ENCODE measurements around the gene NUP210.

NUP210 gene

DNA sequence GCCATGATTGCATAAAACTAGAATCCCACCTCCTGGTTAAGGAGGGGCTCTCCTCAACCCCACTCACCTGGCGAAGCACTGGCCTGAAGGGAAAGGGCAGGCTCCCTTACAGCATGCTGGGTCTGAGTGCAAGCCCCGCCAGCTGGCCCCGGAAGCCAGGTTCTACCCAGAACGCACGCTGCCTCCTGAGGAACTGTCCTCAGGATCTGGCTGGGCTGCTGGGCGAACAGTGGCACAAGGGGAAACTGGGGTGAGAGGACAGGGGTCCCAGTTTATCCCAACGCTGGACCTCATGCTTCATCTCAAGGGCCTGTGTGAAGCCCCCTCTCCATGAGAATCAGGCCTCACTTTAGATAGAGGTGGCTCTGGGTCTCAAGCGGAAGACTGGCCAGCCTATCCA, 47.5 kb downstream of the NUP210 start:
- DNase-seq, result no peak

DNA sequence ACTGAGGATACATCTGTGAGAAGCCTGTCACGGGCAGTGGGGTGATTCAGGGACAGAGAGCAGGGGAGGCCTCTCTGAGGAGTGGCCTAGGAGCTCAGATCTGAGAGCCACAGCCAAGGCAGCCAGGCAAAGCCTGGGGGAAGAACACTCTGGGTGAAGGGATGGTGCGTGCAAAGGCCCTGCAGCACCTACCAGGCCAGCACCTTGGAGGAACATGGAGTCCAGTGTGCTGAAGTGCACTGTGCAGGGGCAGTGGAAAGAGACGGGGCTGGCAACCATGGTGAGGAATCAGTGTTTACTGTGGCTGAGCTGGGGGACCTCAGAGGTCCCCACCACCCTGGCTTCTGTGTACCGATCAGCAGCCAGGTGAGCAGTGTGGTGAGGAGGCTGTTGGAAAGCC, 48.0 kb downstream of the NUP210 start:
- DNase-seq, result no peak

DNA sequence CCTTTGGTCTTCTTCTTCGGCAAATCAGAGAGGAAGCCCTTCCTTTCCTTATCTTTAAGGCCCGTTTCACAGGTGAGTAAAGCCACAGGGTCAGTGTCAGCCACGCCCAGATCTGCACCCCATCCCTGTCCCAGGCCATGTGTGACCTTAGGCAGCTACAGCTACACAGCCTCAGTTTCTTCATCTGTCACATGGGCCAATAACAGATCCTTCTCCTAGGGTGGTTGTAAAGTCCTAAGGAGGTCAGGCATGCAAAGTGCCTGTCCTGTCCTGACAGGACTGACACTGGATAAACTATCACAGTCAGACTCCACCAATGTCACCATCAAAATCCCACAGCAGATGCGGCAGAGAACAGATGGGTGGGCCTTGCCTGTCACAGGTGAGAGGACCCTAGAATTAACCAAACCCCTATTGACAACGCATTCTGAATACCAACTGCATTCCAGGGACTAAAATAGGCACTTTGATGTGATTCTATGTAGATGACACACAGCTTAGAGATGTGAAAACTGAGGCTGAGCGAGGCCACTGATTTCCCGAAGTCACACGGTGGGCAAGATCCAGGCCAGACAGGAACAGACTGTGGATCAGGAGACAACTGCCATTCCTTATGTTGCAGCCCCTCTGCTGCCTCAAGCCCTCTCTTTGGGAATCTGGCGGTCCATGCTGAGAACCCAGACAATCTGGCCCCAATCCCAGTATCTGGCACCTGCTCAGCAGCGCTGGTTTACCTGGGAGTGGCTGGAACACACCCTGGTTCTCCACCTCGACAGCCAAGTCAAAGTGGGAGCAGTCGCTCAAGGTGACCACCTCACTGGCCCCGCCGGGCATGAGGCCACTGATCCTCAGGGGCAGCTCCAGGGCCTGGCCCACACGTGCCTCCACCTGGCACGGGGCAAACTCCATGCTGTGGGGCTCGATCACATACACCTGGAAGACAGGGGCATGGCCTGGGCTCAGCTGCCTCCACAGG, 48.7 kb downstream of the NUP210 start:
- no peak for DNase-seq

DNA sequence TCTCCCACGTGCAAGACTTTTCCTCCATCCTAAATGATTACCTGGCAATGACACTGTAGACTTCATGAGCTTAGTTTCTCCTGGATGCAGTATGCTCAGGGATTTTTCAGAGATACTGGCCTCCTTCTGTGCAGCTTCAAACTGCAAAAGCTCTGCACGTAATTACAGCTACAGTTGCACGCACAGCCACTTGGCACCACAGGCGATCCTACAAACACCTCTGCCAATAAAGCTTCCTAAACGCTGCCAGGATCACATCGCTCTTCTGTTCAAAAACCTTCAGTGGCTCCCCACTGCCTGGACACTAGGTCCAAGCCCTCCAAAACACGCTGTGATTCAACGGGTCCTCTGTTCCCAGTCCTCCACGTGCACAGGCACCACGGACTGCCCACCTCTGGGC, 49.5 kb downstream of the NUP210 start:
- no peak for DNase-seq

DNA sequence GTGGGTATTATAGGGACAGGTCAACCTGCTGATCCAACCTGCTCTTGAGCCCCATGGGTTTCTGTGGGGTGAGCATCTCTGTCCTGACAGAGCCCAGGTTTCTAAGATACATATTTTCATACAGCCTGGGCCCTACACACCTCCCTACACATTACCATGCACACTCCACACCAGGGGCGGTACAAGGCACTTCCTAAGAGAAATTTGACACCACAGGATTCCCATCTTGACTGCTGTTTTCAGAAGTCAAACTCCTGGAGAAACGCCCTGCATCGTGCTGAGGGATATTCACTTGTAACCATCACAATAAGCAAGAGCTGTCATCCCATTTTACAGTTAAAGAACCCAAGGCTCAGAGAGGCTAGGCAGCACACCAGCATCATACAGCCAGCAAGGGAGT, 50.1 kb downstream of the NUP210 start:
- DNase-seq, result no peak

DNA sequence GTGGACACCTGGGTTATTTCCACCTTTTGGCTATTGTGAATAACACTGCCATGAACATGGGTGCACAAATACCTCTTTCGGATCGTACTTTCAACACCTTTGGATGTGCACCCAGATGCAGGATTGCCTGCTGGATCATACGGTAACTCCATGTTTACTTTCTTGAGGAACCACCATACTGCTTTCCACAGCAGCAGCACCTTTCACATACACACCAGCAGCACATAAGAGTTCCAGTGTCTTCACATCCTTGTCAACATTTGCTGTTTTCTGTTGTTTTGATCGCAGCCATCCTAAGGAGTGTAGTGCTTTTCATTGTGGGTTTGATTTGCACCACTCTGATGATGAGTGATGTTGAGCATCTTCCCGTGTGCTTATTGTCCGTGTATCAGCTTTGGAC, 51.3 kb downstream of the NUP210 start:
- DNase-seq, result no peak

DNA sequence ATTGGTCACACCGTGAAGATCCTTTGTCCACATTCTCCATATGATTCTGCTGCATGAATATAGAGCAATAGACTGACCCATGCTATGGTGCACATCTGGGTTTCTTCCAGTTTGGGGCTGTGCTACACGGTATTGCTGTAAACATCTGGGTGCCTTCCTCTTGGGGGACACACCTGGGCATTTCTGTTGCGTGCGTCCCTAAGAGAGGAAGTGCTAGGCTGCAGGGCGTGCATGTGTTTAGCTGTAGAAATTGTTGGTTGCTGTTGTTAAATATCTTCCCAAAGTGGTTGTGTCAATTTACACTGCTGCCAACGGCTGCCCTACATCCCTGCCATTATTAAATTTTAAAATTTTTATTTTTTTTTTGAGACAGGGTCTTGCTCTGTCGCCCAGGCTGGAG, 52.4 kb downstream of the NUP210 start:
- DNase-seq, result no peak

DNA sequence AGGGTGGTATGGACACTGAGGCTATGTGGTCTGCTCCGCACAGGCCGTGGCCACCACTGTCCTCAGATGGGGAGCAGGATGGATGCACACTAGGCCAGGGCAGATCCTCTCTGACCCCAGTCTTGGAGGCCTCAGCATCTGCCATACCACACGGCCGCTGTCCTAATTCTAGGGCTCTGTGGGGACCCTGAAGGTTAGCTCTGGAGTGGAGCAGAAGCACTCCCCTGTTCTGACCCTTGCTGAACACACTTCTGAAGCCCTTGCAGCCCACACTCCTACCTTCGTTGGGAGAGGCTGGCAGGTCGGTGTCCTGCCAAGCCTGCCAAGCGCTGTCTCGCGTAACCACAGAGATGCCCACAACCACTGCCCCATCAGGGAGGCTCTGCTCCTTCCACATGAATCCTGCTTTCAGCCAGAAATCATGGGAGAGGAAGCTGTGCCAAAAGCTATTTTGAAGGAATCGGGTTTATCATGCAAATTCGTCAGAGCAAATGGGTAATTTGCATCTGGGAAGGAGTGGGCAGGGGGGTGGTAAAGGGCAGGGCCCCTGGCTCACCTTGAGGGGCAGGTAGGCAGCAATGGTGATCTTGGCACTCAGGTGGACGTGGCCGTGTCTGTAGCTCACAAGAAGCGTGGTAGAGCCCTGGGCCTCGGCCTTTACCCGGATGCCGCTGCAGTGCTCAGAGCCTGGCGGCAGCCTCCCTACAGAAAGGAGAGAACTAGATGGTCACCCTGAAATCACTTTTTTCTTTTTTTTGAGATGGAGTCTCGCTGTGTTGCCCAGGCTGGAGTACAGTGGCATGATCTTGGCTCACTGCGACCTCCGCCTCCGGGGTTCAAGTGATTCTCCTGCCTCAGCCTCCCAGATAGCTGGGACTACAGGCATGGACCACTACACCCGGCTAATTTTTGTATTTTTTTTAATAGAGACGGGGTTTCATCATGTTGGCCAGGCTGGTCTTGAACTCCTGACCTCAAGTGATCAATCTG, 54.4 kb downstream of the NUP210 start:
- no peak for DNase-seq

DNA sequence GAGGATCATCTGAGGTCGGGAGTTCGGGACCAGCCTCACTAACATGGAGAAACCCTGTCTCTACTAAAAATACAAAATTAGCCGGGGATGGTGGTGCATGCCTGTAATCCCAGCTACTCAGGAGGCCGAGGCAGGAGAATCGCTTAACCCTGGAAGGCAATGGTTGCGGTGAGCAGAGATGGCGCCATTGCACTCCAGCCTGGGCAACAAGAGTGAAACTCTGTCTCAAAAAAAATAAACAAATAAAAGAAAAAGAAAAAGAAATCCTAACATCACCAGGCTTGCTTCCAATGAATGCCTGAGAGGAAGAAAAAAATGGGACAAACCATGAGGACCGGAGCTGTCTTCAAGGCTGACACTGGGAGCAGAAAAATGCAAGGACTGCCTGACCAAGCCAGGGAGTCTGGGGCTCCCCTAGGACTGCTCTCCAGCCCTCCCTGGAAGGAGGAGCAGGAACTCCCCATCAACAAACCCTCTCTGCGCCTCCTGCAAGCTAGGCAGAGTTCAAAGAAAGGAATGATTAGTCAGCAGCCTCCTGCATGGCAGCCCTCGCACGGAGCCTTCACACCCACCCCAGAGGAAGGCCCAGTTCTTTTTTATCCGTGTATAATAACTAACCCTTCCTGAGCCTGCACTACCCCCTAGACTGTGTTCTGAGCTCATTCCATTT, 55.4 kb downstream of the NUP210 start:
- no peak for DNase-seq

DNA sequence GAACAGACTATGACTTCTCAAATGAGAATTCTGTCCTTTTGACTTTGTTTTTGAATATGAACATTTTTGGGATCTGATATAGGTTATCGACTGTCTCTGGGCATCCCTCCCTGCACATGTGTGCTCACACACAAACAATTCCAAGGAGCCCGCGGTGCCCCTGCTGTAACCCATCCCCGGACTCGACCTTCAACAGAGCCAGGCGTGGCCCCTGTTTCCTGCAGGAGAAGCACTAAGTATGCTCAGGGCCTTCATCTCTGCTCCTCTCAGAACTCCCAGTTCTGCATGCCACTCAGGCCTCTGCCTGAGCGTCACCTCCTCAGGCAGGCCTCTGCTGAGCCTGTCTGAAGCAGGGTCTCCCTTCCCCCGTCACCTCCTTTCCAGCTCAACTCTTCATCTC, 57.6 kb downstream of the NUP210 start:
- no peak for DNase-seq

DNA sequence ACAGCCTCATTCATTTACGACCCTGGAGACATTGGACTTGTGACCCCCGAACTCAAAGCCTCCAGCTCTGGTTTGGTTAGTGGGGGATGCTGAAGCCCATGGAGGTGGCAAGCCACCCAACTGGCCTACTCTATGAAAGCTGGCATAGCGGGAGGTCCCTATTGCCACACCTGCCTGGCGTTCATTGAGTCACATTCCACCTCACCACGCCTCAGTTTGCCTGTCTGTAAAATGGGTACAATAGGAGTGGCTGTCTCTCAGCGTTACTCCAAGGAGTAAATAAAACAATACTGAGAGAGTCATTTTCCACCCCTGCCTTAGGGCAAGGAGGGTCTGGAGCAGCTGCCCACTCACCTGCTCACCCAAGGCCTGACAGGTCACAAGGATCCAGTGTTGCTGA, 60.2 kb downstream of the NUP210 start:
- no peak for DNase-seq

DNA sequence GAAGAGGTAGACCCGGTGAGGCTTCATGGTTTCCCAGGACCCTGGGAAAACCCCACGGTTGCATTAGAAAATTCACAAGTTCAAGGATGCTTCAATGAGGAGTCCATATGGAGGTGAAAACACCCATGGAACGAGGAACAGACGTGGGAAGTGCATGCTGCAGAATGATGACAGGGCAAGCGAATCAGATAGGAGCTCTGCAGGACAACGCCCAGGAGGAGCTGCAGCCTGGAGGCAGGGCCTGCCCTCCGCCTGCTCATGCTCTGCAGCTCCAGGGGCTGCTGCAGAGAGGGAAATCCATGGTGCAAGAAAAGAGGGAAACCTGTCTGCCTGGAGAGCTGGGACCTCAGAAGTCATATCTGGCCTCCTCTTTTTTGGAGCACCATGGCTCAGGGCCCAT, 61.5 kb downstream of the NUP210 start:
- DNase-seq, result no peak

DNA sequence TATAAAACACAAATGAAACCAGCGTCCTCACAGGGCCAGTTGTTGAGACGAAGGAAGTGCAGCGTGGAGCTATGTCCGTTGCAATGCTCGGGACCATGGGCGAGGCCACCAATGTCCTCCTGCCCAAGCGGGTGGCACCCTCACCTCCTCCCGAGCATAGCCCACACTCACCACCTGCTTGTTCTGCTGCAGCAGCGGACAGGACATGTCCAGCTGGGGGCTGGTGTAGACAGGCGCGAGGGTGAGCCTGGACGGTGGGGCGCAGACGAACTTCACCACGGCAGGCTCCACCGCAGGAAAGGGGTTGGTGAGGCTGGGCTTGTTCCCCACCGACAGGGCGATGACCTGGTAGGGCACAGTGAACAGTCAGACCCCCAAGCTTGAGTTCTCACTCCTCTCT, 62.1 kb downstream of the NUP210 start:
- no peak for DNase-seq

DNA sequence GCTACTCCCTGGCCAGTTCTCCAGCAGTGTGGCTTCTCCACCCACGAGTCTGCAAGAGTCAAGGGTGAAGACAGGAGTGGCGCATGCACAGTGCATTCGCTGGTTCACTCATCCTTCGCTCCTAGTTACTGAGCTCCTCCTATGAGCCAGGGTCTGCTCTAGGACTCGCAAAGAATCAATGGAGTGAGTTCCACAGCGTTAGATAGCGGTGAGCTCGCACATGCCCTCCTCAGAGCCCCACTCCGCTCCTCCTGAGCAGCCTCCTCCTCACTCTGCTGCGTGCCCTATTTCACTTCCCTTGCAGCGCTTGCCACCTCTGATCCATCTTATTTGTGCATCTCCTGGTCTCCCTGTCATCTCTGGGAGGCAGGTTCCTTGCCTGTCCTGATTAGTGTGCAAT, 63.0 kb downstream of the NUP210 start:
- no peak for DNase-seq

DNA sequence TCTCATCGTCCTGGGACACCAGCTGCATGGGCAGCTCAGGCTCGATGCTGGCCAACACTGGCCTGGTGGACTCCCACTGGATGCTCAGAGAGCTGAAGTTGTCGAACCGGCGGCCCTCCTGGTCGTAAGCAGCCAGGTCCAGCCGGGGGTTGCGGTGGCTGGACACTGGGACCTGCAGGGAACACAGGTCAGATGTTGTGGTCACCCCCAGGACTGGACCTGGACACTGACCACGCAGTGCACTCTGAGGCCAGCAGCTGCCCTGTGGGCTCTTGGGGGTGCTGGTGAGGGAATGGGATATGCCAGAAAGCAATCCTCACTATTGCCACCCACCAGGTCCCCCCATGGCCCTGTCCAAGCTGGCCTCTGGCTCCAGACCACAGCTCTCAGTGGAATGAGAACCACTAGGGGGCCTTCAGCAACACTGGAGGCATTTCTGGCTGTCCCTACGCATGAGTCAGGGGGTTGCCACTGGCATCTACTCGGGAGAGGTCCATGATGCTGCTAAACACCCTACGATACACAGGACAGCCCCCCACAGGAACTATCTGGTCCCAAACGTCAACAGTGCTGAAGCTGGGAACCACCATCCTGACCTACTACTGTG, 66.1 kb downstream of the NUP210 start:
- DNase-seq, result no peak

DNA sequence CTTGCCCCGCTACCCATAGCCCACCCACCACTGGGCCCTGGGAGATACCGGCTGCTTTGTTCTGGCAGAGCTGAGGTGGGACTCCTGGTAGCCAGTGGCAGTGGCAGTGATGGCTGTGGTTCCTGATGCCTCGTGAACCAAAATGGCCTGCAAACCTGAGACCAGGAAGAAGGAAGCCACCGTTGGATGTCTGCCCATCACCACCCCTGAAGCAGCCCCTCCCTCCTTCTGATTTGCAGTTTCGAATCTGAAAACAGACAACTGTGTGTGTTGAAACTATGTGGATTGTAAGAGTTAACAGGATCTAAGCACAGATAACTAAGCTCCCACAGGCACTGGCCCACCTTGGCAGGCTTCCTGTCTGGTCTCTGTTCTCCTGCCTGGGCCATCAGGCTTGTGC, 66.6 kb downstream of the NUP210 start:
- DNase-seq, result no peak

DNA sequence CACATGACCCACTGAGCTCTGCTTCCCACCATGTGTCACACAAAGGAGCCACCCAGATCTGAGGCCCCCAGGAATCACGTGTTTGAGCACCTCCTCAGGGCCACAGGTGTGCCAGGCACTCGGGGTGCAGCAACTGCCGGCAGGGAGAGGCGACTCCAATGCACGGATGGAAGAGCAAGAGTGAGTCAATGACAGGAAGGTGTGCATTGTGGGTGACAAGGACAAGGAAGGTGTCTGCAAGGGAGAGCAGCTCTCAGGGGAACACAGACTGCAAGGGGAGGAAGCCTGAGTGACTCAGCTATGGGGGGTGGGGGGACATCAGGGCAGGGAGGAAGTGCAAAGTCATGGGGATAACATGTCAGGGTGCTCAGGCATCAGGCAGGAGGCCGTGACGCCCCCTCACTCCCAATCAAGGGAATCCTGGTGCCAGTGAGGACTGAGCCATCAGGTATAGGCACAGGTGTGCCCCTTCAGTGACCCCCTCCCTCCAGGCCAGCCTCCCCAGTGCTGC, 67.4 kb downstream of the NUP210 start:
- peak; percentile 3 to 91 for DNase-seq

DNA sequence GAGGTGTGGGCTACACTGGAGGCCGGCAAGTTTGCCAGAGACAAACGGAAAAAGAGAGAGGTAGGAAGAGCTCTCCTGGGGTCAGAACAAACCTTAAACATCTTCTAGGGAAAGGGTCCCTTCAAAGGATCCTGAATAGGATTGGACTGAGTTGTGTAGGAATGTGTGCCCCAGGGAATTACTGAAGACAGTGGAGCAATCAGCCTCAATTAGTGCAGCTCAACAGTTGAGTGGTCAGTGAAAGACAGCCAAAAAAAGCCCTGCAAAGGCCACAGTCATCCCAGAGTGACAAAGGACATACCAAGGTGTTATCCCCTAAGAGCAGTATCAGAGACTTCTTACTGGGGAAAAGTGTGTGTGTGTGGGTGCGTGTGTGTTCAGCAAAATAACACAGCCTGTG, 70.3 kb downstream of the NUP210 start:
- DNase-seq, result no peak

DNA sequence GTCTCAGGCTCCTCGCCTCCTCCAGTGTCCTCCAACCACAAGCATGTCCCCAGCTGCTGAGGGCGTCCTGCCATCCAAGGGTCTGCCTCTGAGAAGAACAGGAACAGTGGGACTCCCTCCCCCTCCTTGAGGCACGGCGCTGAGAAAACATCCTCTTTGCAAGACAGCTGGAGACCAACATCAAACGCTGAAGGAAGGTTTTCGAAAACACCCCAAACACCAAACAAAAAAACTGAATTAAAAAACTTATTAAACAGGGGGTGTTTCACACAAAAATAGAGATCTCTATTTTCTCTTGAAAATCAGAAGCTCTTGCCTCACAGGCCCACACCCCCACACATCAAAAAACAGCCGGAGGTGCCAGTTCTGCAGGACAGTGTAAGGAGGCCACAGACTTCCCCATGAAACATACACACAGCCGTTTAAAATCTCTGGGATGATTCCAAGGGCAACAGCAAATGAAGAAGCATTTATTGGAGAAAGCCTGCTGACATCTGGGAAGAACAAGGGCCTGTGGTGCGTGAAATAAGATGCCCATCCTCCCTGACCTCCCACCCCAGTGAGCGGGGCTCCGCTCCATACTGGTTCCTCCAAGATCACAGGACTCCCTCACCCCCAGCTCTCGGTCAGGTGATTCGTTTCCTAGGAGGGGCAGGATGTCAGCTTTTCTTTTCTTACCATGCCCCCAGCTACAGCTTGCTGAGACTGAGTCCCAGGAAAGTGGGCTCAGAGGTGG, 71.3 kb downstream of the NUP210 start:
- peak in 1 of 2 donors; percentile 74 for DNase-seq

DNA sequence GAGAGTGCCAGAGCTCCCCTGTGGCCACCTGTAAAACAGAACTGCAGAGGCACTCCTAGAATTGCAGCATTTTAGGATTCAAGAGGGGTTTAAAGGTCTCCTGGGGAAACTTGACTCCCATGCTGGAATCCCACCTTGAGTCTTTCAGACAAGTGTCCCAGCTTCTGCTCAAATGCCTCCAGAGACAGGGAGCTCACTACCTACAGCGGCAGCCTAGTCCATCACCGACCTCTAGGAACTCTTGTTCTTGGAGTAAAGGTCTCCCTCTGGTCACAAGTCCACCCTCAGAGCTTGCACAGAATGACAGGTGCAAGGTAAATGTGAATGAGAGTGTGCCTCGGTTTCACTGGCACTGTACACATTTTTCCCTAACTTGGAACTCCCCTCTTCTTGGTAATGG, 72.0 kb downstream of the NUP210 start:
- no peak for DNase-seq

DNA sequence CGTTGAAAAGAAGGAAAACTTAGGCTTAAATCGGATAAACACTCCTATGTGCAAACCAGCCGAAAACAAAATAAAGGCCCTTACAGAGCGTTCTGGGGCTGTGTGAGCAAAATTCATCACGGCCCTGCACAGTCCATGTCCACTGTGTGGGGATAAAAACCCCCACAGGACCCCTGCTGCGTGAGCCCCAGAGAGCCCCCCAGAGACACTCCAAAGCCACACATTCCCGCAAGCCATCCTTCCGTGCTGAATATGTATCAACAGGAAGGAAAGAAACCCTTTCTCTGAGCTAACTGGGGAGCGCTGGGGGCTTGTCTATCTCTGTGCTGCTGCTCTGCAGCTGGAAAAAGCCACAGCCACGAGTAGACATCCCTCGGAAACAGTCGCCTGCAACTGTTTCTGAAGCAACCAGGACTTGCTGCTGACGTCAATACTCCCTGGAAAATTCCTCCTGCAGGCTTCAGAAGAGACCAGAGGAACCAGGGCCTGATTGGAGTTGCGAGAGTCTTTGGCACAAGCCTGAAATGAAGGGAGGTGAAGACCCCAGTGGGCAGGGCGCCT, 72.7 kb downstream of the NUP210 start:
- no peak for DNase-seq
